Heart right ventricle (tissue), 16 donors: ENCODE results near the gene DYSF. TPM values are rescaled to one million over a fixed set of nuclear protein-coding genes. Genes with fewer than 3 reads are reported as not detected.
A peak's percentile ranks its signal among the peaks of the same experiment; 100 is the strongest.
"Not testable (repeated sequence)": the region's sequence is repeated elsewhere in the genome, so short reads cannot be mapped to it uniquely, and the experiment has no call there.

Experiments
- ATAC-seq, 8 donors: fragments of 200-7000 bp; cut with Tn5 transposase; one replicate each; pipeline ENCODE4 v1.9.1; 2020; ENCODE audit warnings: mild to moderate bottlenecking in 8 of 8, moderate library complexity in 8 of 8, moderate number of reproducible peaks in 1 of 8
- DNase-seq, 2 donors: peaks; one replicate each; pipeline ENCODE4 v3.0.0-alpha.2; 2020
- H3K27ac ChIP-seq, 10 donors: fragments of 200-600 bp; sonication (generic) in 2 of 10; one replicate each; pipeline versions ENCODE4 v1.5.0 to v1.8.0; 2020 to 2022; ENCODE audit warnings: mild to moderate bottlenecking in 3 of 10
- H3K27me3 ChIP-seq, 7 donors: fragments of 200-600 bp; one replicate each; pipeline ENCODE4 v1.8.0; 2021 to 2022; ENCODE audit warnings: mild to moderate bottlenecking in 2 of 7
- H3K36me3 ChIP-seq, 9 donors: fragments of 200-600 bp; sonication (generic) in 1 of 9; one replicate each; pipeline versions ENCODE4 v1.5.0 to v1.8.0; 2020 to 2022; ENCODE audit warnings: mild to moderate bottlenecking in 2 of 9
- H3K4me1 ChIP-seq, 9 donors: fragments of 200-600 bp; sonication (generic) in 1 of 9; one replicate each; pipeline versions ENCODE4 v1.5.0 to v1.8.0; 2020 to 2022; ENCODE audit warnings: mild to moderate bottlenecking in 4 of 9
- H3K4me3 ChIP-seq, 10 donors: fragments of 200-600 bp; sonication (generic) in 2 of 10; one replicate each; pipeline versions ENCODE4 v1.5.0 to v1.8.0; 2020 to 2022; ENCODE audit warnings: mild to moderate bottlenecking in 7 of 10, moderate library complexity in 2 of 10
- H3K9me3 ChIP-seq, 11 donors: fragments of 200-600 bp in 10 of 11; sonication (generic) in 2 of 11; one replicate each; pipeline versions ENCODE4 v1.5.0 to v1.8.0; 2013 to 2022; ENCODE audit warnings: mild to moderate bottlenecking in 2 of 11, control low read depth in 1 of 11, moderate library complexity in 1 of 11
- CTCF ChIP-seq, 9 donors: fragments of 200-600 bp; sonication (generic) in 2 of 9; IDR thresholded peaks; one replicate each; pipeline versions ENCODE4 v1.5.0 to v1.8.0; 2021 to 2022; ENCODE audit warnings: antibody characterized with exemption in 9 of 9, mild to moderate bottlenecking in 5 of 9, moderate library complexity in 1 of 9
- WGBS, 2 donors: extraction: QIAGEN DNeasy Blood & Tissue Kit; methylation state at CpG; one replicate each; pipeline ENCODE4 v1.1.7; 2013; ENCODE audit warnings: inconsistent platforms in 1 of 2; 5-methylcytosine and 5-hydroxymethylcytosine counted together
- intact Hi-C, 10 donors: fragments of 100-400 bp; cut with DNase I; formaldehyde crosslinking; loops; one replicate each; pipeline versions ENCODE4 v1.11.1 to v1.14.2; 2022
- long read RNA-seq, 3 donors: library from polyadenylated mRNA; unstranded; transcript quantifications; one replicate each; pipeline ENCODE4 v2.0.0, GENCODE V29; 2020 to 2021
- polyA plus RNA-seq, 2 donors: library from polyadenylated mRNA; stranded (reverse); fragments of 200-250 nt; gene quantifications; one replicate each; pipeline ENCODE4 v1.2.3, GENCODE V29; 2013
- total RNA-seq, 10 donors: library from RNA; stranded (reverse); fragmentation: NEBNext Ultra II Directional in 3 of 10; extraction: Animal tissue kit (Norgen Biotek cat#: 25700) in 3 of 10; gene quantifications; one replicate each; pipeline versions ENCODE4 v1.2.1 to v1.2.4, GENCODE V29; 2021 to 2023
- donor health status: Arrhythmogenic right ventricular cardiomyopathy.
- donor health status: ischemic (EF 13 %, LVEDD 7.1; RV severe dilation, severe dysfunction).
- donor health status: healthy with polysubstance abuse.
- donor health status: DM: no; HTN: yes; CAD: no.
- donor health status: DM: no; HTN: no; CAD: no.
- donor health status: ischemic (EF 25% LVEDD 6.9; RV normal size, moderate dysfunction).
- donor health status: ischemic (EF 25% LVEDD 5.7; RV mildly dilated, moderate dysfunction).
- donor health status: healthy.
- donor health status: DM: yes; HTN: yes; CAD: no.
- donor health status: Ischemic cardiomyopathy.
- donor health status: ischemic (EF 35%, LVEDD 5.7; RV mildly dilated, moderate dysfunction).
- donor health status: nonischemic (EF 11% LVEDD 7.7; RV severe dilation, severe dysfunction).
- donor health status: DM: yes; HTN: yes; CAD: no.
- donor health status: PGD.
- donor health status: ischemic (EF 29% LVEDD 5.4; RV normal size, mild dysfunction).
- donor health status: nonischemic (EF 23%, LVEDD 6.1; RV moderate dilation, normal function).

The DYSF gene
- total RNA-seq (100 to 1,000 TPM in 1 of 10 donors, 10 to 100 TPM in 9; 48.3 to 100 (median 71.9) TPM), polyA plus RNA-seq (10 to 100 TPM; 20.6 to 29.8 TPM)
- long read RNA-seq, donor 1, full-length matches to known transcripts = 1 of 31 reads
- long read RNA-seq, donor 1, partial matches to known transcripts = 24 of 31 reads
- long read RNA-seq, donor 1, other reads (novel, unspliced or antisense) = 6 of 31 reads
- long read RNA-seq, donor 2, full-length matches to known transcripts = 1 of 28 reads
- long read RNA-seq, donor 2, partial matches to known transcripts = 22 of 28 reads
- long read RNA-seq, donor 2, other reads (novel, unspliced or antisense) = 5 of 28 reads
- long read RNA-seq, donor 3, full-length matches to known transcripts = 1 of 59 reads
- long read RNA-seq, donor 3, partial matches to known transcripts = 50 of 59 reads
- long read RNA-seq, donor 3, other reads (novel, unspliced or antisense) = 8 of 59 reads

GRCh38 chr2:71453404-71454220, at the start of gene DYSF:
DYSF (plus strand) TSS chr2:71453561.
- Histone ChIP-seq H3K27ac (peak within 1 kb of the TSS; percentile 75 to 94 (median 90)), H3K36me3 (no peaks in the 10 kb centered on the region), H3K4me3 (peak within 1 kb of the TSS; percentile 51 to 72 (median 64)), H3K4me1 (peaks cover 34 to 91% (median 74%) of the 10 kb centered on the region in 9 donors), H3K27me3 (peaks cover 0 to 20% (median 0%) of the 10 kb centered on the region in 7 donors), H3K9me3 (no peaks in the 10 kb centered on the region)
- intact Hi-C loops = no loop called here
- ATAC-seq = peak; percentile 61 to 74 (median 70)
- whole genome bisulfite sequencing, 2 donors = 2% methylated on average over 62 to 66 of the region's 66 CpGs
- DNase-seq = peak; percentile 70 to 74
- no peak for TF ChIP-seq CTCF (IDR thresholded peaks at IDR 0.05)

- H3K27ac ChIP-seq = no peak overlapping the region
- H3K9me3 ChIP-seq = no peaks in the 10 kb centered on the region
- intact Hi-C loops = no loop called here
- H3K4me3 ChIP-seq = no peak overlapping the region
- WGBS, 2 donors = 87 to 91% methylated on average over 3 of the region's 3 CpGs
- no peaks in the 10 kb centered on the region for H3K27me3 ChIP-seq
- DNase-seq = no peak
- no peak for ATAC-seq
- peaks cover 0 to 61% (median 23%) of the 10 kb centered on the region in 9 donors for H3K36me3 ChIP-seq
- no peaks in the 10 kb centered on the region for H3K4me1 ChIP-seq
- TF ChIP-seq CTCF (IDR thresholded peaks at IDR 0.05) = no peak
Observed at GRCh38 chr2:71409611-71410010, 43.8 kb upstream of the DYSF start.

- peaks cover 0 to 50% (median 17%) of the 10 kb centered on the region in 9 donors for H3K36me3 ChIP-seq
- 75 to 80% methylated on average over 3 to 4 of the region's 4 CpGs for WGBS, 2 donors
- TF ChIP-seq CTCF (IDR thresholded peaks at IDR 0.05) = no peak
- DNase-seq (no peak), ATAC-seq (no peak)
- H3K27ac ChIP-seq = peak overlapping the region in 2 of 10 donors; percentile 34 to 47
- H3K4me1 ChIP-seq = no peaks in the 10 kb centered on the region
- H3K27me3 ChIP-seq = no peaks in the 10 kb centered on the region
- H3K4me3 ChIP-seq = no peak overlapping the region
- intact Hi-C loops = no loop called here
- no peaks in the 10 kb centered on the region for H3K9me3 ChIP-seq
Observed at GRCh38 chr2:71410696-71411095, 42.7 kb upstream of the DYSF start.

GRCh38 chr2:71416866-71417265, 36.5 kb upstream of the DYSF start:
- Histone ChIP-seq H3K4me3 (peak overlapping the region in 7 of 10 donors; percentile 13 to 46 (median 38)), H3K27ac (peak overlapping the region in 2 of 10 donors; percentile 41 to 49), H3K36me3 (peaks cover 0 to 36% (median 7%) of the 10 kb centered on the region in 9 donors), H3K4me1 (peaks cover 0 to 15% (median 6%) of the 10 kb centered on the region in 9 donors)
- intact Hi-C loops, H3K27me3 ChIP-seq, DNase-seq, H3K9me3 ChIP-seq, ATAC-seq: not testable (repeated sequence)
- 14 to 17% methylated on average over 5 to 7 of the region's 15 CpGs for WGBS, 2 donors
